Muscle of arm (tissue), 12 donors: ENCODE data around the gene MOSMO. TPM values are rescaled to one million over a fixed set of nuclear protein-coding genes. Genes with fewer than 3 reads are reported as not detected.
"Not testable (repeated sequence)": the region's sequence is repeated elsewhere in the genome, so short reads cannot be mapped to it uniquely, and the experiment has no call there.

Source experiments
- DNase-seq: peaks from one replicate; pipeline ENCODE4 v3.0.0-alpha.2; 2013
- polyA plus RNA-seq, 12 donors: library from polyadenylated mRNA; unstranded; fragments of 120-200 nt; gene quantifications; one replicate each; pipeline ENCODE4 v1.2.1, GENCODE V29; 2013; ENCODE audit not compliant: insufficient read length in 12 of 12

The MOSMO gene
- polyA plus RNA-seq, 12 donors: 10.5 to 20.3 (median 15.8) TPM; not detected in 1

DNA sequence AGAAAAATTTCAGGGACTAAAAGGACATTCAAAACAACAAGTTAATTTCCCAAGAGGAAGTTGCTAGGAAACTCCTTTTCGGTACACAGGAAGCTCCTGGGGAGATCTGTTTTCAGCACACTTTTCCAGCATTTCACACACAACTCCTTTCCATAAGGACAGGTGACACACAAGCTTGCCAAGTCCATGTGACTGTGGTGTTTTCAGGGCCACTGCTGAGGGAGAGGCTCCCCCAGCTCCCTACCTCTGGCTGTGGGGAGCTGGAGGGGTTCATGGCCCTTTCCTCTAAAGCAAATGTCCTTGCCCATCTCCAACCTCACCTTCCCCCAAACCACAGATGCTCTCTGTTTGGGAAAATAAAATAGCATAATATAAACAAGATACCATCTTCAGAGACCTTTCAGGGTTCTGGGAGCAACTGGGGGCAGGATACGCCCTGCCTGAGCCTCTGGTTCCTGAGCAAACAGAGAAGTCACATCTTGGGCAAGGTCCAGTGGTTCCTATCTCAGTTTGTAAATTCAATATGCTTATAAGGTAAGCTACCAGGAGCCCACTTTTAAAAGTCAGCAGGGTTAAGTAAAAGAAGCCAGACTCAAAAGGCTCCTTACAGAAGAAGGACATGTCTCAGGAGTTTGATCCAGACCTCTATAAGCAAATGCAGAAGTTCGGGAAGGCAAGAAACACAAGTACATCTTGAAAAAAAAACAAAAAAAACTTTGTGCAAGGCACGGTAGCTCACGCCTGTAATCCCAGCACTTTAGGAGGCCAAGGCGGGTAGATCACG, 10.0 kb upstream of the MOSMO start:
- DNase-seq: no peak

DNA sequence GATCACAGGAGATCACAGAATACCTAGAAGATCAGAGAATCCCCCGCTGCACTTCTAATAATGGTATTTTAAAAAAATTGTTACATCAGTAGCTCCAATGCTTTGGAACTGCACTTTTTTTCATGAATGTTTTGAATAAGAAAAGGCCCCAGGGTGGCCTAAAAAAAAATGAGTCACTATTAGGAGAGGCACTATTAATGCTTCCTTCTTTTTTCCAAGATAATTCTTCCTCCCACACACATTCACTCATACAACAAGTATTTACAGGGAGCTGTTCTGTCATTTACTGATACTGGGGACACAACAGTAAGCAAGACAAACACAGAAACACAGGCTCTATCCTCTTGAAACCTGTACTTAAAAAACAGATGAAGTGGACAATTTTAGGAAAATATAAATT, 6.3 kb upstream of the MOSMO start:
- no peak for DNase-seq

DNA sequence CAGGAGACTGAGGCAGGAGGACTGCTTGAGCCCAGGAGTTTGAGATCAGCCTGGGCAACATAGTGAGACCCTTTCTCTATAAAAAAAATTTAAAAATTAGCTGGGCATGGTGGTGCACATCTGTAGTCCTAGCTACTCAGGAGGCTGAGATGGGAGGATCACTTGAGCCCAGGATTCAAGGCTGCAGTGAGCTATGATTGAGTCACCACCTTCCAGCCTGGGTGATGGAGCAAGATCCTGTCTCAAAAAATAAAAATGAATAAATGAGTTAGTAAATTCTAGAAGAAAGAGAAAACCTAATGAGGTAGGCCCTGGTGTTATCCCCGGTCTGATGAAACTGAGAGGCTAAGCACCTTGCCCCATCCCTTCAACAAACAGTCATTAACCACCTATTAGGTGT, 5.9 kb upstream of the MOSMO start:
- not testable (repeated sequence) for DNase-seq

DNA sequence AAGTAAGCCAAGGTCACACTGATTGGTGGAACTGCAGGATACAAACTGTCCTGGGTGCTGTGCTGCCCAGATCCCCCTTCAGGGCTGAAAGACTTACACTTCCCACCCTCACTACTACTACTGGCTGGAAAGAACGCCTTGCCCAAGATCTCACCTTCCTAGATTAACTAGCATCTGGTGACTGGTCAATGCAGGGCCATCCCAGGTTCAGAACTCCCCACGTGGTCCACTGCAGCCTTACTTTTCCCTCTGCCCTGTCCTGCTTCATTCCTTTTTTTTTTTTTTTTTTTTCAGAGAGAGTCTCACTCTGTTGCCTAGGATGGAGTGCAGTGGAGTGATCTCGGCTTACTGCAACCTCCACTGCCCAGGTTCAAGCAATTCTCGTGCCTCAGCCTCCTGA, 4.7 kb upstream of the MOSMO start:
- no peak for DNase-seq

DNA sequence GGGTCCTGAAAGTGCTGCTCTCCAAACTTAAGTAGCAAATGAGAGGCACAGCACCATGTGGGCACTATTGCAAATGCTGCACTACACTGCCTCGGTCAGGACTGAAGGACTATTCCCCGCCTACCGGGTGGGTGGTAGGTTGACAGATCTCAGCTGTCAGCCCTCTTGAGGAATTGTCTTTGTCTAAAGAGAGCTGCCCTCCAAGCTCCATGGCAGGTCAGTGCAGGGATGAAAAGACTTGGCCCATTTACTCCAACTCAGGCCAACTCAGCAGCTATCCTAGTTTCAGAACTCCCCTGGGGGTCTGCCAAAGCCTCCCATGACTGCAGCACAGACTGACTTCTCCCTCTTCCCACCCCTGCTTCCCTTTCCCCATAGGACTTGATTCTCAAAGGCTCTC, 3.6 kb upstream of the MOSMO start:
- DNase-seq: no peak

DNA sequence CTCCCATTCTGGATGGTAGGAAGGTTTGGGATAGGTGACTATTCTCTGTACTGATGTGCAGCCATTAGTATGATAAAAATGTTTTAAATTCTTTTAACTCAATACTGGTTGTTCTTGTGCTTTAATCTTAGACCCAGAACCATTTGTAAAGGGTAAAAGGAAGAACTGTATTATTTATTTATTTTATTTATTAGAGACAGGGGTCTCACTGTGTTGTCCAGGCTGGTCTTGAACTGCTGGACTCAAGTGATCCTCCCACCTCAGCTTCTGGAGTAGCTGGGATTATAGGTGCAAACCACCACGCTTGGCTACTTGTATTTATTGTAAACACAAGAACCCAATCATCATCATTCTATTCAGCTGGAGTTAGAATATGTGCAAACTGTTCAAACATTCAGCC, 2.2 kb upstream of the MOSMO start:
- no peak for DNase-seq

DNA sequence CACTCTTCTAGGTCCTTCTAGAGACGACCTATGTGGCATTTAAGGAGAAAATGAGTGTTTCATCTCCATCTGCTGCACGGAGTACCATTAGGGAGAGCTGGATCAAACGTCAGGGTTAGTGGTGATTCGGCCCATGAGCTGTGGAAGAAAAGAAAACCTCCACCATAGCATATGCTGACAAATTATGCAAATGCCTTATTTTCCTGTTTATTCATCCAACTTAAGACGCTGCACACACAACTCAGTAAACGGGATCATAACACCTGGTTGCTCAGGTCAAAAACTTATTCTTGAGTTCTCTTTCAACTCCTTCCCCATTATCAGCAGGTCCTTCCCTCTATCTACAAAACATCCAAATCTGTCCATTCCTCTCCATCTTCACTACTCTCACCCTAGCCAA, 1.3 kb upstream of the MOSMO start:
- no peak for DNase-seq

DNA sequence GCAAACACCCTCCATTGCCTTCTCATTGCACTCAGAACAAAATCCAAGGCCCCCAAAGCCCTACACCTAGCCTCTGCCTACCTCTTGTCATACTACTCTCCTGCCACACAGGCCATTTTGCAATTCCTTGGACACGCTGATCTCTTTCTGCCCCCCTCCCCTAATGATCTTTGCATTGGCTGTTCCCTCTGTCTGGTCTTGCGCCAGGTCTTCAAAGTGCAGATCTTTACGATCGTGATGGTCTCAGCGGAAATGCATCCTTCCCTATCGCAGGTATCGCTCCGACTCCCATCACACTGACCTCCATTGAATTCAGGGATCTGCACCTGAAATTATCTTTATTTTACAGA, 777 bp upstream of the MOSMO start:
- no peak for DNase-seq

DNA sequence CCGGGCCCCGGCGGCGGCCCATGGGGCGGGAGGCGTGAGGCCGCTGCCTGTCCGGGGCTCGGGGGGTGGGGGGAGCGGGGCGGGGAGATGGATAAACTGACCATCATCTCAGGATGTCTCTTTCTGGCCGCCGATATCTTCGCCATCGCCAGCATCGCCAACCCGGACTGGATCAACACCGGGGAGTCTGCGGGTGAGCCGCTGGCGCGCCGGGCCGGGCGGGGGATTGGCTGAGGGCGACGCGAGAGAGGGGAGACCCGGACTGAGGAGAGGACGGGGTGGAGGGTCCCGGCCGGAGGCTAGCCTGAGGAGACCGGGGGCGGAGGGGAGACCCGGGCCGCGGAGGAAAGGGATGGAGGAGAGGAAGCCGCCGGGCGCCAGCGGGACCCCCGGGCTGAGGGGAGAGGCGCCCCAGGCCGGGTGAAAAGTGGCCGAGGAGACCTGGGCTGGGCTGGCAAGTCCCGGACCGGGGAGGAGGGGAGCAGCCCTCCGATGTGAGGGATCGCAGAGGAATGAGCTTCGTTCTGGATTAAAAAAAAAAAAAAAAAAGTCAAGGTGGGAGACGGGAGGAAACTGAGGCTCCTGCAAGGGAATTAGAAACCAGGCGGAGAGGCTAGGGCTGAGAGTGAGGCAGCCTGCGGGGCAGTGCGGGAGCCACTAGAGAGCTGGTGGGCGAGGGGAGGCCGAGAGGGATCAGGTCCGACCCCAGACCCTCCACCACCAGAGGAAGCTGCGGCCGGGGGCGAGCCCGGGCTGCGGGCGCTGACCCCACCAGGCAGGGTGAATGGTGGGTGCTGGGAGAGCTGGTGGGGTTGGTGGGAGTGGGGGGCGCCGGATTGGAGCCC, 526 bp downstream of the MOSMO start:
- DNase-seq: no peak

DNA sequence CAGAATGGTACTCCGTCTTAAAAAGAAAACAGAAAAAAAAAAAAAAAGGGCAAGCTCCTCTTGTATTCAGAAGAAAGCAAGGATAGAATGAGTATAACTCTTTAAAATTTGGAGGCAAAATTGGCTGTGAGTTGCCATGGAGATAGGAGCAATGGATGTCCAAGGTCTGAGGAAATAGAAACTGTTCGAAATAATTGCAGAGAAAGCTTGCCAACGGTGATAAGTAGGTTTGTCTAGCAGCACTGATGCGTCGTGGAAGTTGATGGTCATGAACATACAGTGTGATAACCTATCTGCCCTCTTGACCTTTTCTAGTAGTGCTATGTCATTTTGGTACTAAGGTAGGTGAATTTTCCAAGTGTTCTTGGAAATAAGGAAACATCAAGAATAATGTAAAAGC, 3.0 kb downstream of the MOSMO start:
- DNase-seq: no peak

DNA sequence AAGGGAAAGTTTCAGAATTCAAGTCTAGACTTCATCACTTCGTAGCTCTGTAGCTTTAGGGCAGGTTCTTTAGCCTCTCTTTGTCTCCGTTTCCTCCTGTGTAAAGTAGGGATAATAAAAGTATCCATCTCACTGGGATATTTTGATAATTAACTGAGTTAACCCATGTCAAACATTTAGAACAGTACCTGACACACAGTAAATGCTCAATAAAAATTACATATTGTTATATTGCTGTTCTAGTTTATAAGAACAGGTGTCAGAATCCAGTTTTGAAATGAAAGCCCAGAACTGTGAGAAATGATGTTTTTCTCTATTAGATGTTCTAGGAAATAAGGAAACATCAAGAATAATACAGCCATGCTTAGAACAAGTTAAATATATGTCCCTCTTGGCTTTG, 4.3 kb downstream of the MOSMO start:
- DNase-seq: no peak

DNA sequence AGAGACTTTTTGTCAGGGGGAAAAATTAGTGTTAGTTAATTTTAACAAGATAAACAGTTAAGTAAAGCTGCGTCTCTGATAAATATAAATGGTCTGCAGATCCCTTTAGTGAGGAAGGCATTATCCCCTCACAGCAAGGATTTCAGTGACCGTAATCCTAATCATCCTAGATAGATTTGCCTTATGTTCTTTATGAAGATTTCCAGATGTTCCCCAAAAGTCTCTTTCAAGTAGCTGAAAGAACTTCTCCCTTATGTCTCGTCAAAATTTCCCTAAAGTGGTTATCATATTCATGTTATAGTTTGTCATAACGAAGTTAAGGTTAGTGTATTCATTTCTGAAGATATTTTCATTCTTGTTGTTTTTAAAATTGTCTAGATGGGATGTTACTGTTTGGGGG, 5.6 kb downstream of the MOSMO start:
- DNase-seq: no peak

DNA sequence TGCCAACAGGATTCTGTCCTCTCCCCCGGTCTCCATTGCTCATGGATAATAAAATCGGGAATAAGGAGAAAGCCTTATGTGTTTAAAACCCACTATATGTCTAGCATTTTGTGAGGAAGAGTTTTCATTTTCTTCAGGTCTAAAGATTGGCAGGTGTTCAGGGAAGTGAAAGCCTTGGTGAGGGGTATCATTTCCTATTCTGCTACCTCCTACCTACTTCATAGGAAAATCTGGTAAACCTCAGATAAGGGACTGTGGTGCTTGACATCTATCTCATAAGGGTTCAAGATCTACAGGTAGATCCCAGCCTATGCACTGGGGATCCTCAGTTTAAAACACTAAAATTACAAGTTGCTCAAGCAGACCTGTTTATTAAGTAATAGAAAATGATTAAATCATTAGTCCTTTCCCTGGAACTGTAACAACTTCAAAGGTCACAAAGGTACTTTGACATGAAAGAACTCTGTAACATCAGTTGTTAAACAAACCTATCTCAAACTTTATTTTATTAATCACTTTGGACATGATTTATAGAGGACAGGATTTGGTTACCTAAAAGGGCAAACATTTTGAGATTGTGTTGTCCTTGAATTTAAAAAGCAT, 6.5 kb downstream of the MOSMO start:
- DNase-seq: no peak

DNA sequence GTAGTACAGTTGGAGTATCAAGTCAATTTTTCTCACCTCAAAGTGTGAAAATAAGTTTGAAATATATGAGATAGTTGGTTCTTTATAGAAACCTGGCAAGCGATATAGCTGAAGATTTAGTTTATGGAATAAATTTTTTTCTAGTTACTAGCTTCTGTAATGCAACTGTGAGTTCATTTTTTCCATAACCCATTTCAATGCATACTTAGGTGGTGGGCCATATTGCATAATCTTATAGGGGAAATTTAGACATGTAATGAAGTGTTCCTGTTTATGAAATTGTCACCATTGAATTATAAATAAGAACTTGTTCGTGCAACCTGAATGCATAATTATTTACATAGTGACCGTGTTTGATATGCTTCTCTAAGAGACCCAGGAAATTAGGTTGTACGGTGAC, 9.0 kb downstream of the MOSMO start:
- DNase-seq: no peak

DNA sequence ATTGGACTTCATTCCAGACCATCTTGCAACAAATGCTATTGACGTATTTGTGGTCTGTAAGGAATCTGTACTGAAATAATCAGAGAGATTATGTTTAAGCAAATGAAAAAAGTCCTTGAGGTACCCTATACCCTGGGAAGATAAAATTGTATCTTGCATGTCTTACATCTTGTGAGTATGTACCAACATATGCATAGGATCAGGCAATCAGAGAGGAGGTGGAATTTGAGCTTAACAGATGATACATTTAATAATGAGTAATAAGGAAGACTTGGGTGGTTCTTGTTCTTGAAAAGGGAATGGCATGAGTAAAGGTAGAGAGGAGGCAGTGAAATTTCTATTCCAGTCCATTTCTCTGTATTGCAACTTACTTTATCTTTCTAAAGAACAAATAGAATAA, 10.6 kb downstream of the MOSMO start:
- DNase-seq: no peak

DNA sequence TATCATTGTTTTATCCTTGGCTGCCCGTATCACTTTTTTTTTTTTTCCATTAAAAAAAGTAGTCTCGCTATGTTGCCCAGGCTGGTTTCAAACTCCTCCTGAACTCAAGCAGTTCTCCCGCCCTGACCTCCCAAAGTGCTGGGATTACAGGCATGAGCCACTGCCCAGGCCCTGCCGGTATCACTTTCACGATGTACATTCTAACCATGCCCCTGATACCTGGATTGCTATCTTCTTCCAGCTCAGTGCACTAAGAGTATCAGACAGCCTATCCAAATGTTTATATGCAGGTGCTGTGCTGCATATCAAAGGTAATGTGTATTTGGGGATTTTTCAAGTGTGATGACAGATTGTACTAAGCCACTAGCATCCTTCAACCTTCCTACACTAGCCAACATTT, 14.2 kb downstream of the MOSMO start:
- DNase-seq: no peak

DNA sequence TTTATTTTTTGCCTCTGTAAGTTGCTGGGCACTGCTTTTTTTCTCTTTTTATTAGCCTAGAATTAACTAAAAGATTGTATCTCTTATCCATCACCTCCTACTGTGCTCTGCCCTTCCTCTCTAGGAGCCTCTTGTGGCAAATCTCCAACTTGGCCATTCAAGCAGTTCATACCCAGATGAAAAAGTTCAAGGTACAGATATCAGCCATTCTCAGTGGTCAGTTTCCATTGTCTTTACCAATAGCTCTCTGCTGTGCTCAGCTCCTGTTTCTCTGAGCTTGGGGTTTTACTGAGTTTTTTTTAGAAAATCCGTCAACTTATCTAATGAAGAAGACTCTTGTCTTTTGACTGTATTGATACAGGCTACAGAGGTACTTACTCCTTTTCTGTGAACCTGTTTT, 15.6 kb downstream of the MOSMO start:
- no peak for DNase-seq

DNA sequence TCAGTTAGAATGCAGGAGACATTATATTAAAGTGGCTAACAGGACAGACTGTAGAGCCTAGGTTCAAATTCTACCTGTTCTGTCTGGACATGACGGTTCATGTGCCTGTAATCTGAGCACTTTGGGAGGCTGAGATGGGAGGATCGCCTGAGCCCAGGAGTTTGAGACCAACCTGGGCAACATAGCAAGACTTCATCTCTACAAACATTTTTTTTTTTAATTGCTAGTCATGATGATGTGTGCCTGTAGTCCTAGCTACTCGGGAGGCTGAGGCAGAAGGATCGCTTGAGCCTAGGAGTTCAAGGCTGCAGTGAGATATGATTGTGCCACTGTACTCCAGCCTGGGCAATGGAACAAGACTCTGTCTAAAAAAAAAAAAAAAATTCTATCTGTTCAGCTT, 16.9 kb downstream of the MOSMO start:
- DNase-seq: not testable (repeated sequence)

DNA sequence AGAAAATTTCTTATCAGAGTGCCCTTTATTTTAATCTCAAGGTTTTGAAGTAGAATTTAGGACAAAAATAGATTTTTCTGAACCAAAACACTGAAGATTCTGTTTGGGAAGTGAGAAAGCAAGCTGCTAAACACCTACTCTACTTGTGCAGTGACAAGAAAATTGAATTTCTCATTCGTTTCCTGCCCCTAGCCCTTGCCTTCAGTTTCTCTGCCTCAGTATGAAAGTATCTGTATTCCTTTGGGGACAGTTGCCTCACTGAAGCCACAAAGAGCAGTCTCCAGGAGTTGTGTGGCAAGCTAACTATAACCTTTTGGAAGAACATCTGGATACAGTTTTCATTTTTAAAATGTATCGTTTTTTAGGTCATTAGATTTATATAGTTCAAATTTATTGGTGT, 19.7 kb downstream of the MOSMO start:
- no peak for DNase-seq

DNA sequence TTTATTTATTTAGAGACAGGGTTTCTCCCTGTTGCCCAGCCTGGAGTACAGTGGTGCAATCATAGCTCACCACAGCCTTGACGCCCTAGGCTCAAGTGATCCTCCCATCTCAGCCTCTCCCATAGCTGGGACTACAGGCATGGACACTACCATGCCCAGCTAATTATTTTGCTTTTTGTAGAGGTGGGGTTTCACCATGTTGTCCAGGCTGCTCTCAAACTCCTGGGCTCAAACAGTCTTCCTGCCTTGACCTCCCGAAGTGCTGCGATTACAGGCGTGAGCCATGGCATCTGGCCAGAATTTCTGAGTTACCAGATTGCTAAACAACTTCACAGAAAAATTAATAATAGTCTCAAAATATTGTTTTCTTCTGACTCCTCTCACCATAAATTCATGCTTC, 21.7 kb downstream of the MOSMO start:
- DNase-seq: no peak

DNA sequence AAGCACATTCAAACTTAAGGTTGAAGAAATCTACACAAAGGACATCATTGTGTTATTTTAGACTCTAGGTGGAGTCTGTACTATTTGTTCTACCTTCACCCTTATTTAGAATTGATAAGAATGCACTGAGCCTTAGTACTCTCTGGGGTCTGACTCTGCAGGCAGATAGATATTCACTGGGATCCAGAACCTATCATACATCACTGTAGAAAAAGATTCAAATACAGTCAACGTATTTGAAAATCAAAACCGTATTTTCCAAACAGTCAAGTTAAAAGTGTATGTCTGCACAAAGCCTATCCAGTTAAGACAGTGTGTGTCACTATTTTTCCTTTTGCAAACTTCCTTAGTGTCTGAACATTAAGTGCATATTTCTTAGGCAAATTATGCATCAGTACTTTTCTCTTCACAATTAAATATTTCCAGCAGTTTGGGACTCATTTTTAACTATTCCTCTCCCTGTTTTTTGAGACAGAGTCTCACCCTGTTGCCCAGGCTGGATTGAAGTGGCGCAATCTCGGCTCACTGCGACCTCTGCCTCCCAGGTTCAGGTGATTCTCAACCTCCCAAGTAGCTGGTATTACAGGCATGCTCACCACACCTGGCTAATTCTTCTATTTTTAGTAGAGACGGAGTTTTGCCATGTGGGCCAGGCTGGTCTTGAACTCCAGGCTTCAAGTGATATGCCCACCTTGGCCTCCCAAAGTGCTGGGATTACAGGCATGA, 22.3 kb downstream of the MOSMO start:
- no peak for DNase-seq

DNA sequence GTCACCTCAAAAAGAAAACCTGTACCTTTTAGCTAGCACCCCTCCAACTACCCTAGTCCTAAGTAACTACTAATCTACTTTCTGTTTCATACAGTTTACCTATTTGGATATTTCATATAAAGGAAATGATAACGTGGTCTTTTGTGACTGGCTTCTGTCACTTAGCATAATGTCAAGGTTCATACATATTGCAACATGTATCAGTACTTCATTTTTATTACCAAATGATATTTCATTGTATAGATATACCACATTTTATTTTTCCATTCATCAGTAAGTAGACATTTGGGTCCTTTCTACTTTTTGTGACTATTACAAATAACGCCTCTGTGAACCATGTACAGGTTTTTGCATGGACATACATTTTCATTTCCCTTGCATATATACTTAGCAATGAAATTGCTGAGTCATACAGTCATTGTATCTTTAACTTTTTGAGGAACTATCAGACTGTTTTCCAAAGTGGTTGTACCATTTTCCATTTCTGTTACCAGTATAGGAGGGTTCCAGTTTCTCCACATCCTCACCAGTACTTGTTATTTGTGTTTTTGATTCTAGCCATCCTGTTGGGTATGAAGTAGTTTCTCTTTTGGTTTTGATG, 23.7 kb downstream of the MOSMO start:
- no peak for DNase-seq
